Measurements from ENCODE around the gene RASL10B. TPM values are rescaled to one million over a fixed set of nuclear protein-coding genes. Genes with fewer than 3 reads are reported as not detected.

The RASL10B gene
- total and polyA plus RNA-seq, 11 donors: 7.6 to 78.7 (median 12.2) TPM

DNA sequence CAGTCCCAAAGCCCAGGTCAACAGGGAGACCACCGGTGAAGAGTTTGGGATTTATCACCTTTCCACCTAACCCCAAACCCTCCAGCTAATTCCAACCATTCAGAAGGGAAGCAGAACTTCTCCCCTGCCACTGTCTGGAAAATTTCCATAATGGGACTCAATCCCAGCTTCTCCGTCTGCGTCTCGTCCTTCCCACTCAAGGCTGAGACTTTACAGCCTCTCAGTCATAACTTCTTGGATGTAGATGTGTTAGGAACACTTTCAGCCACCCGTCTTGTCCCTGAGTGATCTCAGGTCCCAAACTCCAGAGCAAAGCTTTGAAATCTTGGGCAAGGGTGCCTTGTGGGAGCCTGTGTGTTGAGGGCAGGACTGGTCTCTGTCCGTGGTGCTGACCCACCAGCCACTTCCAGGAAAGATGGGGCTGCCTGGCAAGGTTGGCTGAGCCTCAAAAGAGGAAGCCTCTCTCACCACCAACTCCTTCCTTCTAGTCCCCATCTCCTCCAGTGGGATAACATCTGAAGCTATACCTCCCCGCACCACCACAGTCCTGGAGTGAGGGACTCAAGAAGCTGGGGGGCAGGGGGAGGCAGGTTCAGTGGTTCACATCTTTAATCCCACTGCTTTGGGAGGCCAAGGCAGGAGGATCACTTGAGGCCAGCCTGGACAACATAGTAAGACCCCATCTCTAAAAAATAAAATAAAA, 12.3 kb downstream of the RASL10B start:
- no peak overlapping the region for H3K4me3 ChIP-seq
- ATAC-seq (no peak), DNase-seq (peak in 2 of 5 donors; percentile 36 to 41)
- TF ChIP-seq, protein P1, sequence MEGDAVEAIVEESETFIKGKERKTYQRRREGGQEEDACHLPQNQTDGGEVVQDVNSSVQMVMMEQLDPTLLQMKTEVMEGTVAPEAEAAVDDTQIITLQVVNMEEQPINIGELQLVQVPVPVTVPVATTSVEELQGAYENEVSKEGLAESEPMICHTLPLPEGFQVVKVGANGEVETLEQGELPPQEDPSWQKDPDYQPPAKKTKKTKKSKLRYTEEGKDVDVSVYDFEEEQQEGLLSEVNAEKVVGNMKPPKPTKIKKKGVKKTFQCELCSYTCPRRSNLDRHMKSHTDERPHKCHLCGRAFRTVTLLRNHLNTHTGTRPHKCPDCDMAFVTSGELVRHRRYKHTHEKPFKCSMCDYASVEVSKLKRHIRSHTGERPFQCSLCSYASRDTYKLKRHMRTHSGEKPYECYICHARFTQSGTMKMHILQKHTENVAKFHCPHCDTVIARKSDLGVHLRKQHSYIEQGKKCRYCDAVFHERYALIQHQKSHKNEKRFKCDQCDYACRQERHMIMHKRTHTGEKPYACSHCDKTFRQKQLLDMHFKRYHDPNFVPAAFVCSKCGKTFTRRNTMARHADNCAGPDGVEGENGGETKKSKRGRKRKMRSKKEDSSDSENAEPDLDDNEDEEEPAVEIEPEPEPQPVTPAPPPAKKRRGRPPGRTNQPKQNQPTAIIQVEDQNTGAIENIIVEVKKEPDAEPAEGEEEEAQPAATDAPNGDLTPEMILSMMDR (IDR thresholded peaks at IDR 0.05): no peak
- intact Hi-C loops (cut with DNase I): loop anchor here in 5 of 10 donors (5.0 to 10.0 kb wide), 5 partner anchors 79 to 579 kb away; no protein-coding TSS in a partner anchor
- WGBS, 4 donors: 31 to 49% (median 46%) methylated on average over 7 of the region's 7 CpGs
- H3K27ac ChIP-seq: no peak overlapping the region
- peaks cover 0 to 50% (median 18%) of the 10 kb centered on the region in 9 donors for H3K27me3 ChIP-seq
- no peaks in the 10 kb centered on the region for H3K9me3 ChIP-seq
- no peaks in the 10 kb centered on the region for H3K36me3 ChIP-seq
- peaks cover 0 to 12% (median 6%) of the 10 kb centered on the region in 12 donors for H3K4me1 ChIP-seq

DNA sequence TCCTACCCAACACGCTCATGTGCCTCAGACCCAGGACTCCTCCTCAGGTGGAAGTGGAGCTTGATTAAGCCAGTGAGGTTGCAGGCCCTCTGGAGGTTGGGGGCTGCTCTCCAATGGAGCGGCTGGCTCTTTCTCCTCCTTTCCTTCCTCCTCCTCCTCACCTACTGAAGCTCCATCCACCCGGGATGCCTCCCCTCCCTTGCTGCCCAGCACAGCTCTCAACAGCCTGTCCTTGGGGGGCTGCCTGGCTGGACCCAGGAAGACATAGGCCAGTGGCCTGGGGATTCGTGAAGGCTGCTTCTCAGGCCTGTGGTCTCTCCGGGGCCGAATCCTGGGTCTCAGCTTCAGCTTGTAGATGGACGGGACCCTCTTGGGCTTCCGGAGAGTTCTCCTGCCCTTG, 13.4 kb downstream of the RASL10B start:
- no peak for TF ChIP-seq POLR2A (IDR thresholded peaks at IDR 0.05)
- TF ChIP-seq, protein P1 (IDR thresholded peaks at IDR 0.05): no peak
- Histone ChIP-seq H3K36me3 (no peaks in the 10 kb centered on the region), H3K27me3 (peaks cover 0 to 60% (median 22%) of the 10 kb centered on the region in 9 donors), H3K4me1 (peaks cover 0 to 13% (median 6%) of the 10 kb centered on the region in 12 donors), H3K9me3 (no peaks in the 10 kb centered on the region), H3K4me3 (no peak overlapping the region), H3K27ac (no peak overlapping the region)
- intact Hi-C loops (cut with DNase I): loop anchor here in 8 of 10 donors (5.0 to 10.0 kb wide), 9 partner anchors 80 to 580 kb away; no protein-coding TSS in a partner anchor
- ATAC-seq: no peak
- 75 to 84% (median 78%) methylated on average over 8 of the region's 8 CpGs for WGBS, 4 donors
- no peak for DNase-seq

DNA sequence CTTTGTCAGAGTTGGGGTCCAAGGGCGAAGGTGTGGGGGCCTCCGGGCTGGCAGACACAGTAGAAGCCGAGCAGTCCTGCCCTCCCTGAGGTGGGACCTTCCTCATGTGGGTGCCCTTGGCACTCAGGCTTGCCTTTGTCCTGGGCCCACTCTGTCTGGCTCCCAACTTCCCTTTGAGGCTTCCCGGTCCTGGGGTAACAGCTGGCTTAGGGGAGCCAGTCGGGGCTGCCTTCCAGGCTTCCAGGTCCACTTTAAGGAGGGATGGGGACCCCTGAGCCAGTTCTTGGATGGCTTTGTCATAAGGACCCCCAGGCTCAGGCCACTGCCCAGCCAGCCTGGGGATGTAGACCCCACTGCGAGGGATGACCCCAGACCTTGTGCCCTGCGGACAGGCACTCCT, 13.8 kb downstream of the RASL10B start:
- no peak for DNase-seq
- no peak for ATAC-seq
- TF ChIP-seq, protein P1 (IDR thresholded peaks at IDR 0.05): no peak
- no peak for TF ChIP-seq POLR2A (IDR thresholded peaks at IDR 0.05)
- Histone ChIP-seq H3K9me3 (no peaks in the 10 kb centered on the region), H3K36me3 (no peaks in the 10 kb centered on the region), H3K4me3 (no peak overlapping the region), H3K4me1 (peaks cover 0 to 17% (median 8%) of the 10 kb centered on the region in 12 donors), H3K27ac (no peak overlapping the region), H3K27me3 (peaks cover 0 to 65% (median 26%) of the 10 kb centered on the region in 9 donors)
- 85 to 89% (median 86%) methylated on average over 4 to 7 of the region's 7 CpGs for WGBS, 4 donors
- intact Hi-C loops (cut with DNase I): loop anchor here in 8 of 10 donors (5.0 to 10.0 kb wide), 9 partner anchors 80 to 580 kb away; no protein-coding TSS in a partner anchor

DNA sequence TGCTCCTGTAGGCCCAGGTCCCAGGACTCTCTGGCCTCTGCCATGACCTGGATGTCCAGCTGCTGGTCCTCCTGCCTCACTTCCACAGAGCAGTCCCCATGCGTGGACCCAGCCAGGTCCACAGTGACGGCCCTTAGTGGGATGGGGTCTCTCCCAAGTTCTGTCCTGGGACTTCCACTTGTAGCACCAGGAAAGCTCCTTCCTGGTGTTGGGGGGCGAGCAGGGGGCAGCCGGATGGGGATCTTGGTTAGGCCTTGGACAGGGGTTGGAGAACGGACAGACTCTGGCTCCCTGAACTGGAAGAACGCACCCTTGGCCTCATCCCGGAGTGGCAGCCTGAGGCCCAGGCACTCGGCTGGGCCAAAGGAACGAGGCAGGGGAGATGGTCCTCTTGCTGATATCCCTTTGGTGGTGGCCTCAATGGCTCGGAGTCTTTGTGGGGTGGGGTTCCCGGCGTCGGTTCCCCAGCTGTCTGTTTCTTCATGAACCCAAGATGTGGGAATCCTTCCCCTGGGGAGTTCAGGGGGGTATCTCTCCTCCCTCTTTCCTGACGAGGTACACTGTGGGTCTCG, 14.4 kb downstream of the RASL10B start:
- H3K36me3 ChIP-seq: no peaks in the 10 kb centered on the region
- no peak for ATAC-seq
- H3K9me3 ChIP-seq: no peaks in the 10 kb centered on the region
- TF ChIP-seq POLR2A (IDR thresholded peaks at IDR 0.05): no peak
- 84 to 89% (median 87%) methylated on average over 14 to 15 of the region's 15 CpGs for WGBS, 4 donors
- peaks cover 0 to 61% (median 27%) of the 10 kb centered on the region in 9 donors for H3K27me3 ChIP-seq
- H3K27ac ChIP-seq: no peak overlapping the region
- H3K4me1 ChIP-seq: peaks cover 0 to 18% (median 9%) of the 10 kb centered on the region in 12 donors
- H3K4me3 ChIP-seq: no peak overlapping the region
- no peak for DNase-seq
- intact Hi-C loops (cut with DNase I): loop anchor here (2.0 to 10.0 kb wide), 12 partner anchors 81 to 581 kb away; no protein-coding TSS in a partner anchor
